NCI-H146 treated with DMSO at 0.1 percent for 48 hours (cell line): ENCODE data around the gene ACOX3.
"Not testable (repeated sequence)": the region's sequence is repeated elsewhere in the genome, so short reads cannot be mapped to it uniquely, and the experiment has no call there.

Source experiments
- DNase-seq: peaks from one replicate; lab custom pipeline; 2025; ENCODE audit not compliant: unreplicated experiment; lab: John Stamatoyannopoulos, UW

Gene ACOX3

DNA sequence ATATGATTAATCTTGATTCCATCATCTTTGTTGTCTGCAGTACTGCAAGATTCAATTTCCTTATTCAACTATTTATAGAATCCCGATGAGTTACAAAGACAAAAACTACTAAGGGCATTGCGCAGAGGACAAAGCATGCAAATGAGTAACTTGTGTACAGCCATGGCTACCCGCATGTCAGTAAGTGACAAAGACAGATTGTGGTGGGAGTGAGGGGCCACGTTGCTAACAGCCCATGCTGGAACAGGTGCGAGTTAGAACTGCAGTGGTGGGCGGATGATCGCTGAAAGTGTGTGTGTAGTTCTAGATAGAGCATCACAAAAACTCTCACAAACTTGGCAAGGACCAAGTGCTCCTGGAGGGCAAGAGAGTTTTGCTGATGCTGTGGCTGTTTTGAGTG lies 49.5 kb downstream of the ACOX3 start:
- DNase-seq = no peak

DNA sequence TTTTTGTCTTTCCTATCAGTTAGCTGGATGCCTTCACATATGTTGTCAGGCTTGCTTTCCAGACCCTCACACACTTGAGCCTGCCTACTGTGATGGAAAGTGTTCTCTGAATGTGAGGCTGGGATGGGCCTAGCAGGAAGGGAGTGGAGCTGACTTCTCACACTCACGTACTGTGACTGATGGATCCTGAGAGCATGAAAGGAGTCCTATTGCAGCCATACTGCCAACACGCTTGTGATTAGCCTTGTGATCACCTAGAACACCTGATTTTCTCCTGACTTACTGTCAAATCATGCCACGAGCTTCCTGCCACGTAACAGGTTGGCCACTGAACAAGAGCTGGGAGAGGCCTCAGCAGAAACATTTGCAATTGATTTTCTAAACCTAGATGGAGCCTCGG lies 49.9 kb downstream of the ACOX3 start:
- DNase-seq = no peak

GRCh38 chr4:8388528-8388870 lies 52.0 kb downstream of the ACOX3 start:
- no peak for DNase-seq

- no peak for DNase-seq
Measured at GRCh38 chr4:8387615-8388527, 52.7 kb downstream of the ACOX3 start.

DNA sequence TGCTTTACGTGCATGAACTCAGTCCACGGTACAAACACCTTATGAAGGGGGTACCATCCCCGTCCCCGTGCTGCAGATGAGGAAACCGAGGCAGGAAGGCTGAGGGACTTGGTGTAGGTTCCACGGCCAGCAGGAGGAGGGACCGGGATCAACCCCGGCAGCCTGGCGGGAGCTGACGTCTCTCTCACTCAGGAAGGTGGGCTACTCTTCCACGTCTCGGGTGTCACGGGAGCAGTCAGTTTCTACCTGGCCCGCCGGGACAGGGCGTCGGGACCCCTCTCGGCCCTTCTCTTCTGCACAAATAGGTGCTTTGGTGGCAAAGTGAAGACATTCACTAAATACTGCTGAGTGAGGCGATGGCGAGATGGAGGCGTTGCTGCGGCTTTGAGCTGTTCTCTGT lies 53.3 kb downstream of the ACOX3 start:
- no peak for DNase-seq

DNA sequence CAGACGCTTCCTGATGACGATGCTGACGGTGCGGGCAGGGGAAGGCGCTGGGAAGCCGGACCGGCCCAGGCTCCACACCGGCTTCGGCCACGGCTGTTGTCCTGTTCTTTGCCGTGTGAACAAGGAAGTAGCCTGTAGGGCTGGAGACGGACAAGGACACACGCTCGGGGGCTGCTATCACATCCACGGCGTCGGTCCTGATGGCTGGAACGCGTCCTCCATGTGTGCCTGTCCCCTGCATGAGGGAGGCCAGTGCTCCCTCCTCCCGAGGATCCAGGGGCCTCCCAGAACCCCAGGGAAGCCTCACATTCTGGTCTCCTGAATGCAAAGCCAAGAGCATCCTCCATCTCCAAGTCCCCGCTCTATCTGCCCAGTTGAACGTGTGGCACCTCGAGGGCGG lies 53.8 kb downstream of the ACOX3 start:
- no peak for DNase-seq

- not testable (repeated sequence) for DNase-seq
Measured at GRCh38 chr4:8386131-8386530, 54.4 kb downstream of the ACOX3 start.

- no peak for DNase-seq
Measured at GRCh38 chr4:8385611-8386010, 54.9 kb downstream of the ACOX3 start.

DNA sequence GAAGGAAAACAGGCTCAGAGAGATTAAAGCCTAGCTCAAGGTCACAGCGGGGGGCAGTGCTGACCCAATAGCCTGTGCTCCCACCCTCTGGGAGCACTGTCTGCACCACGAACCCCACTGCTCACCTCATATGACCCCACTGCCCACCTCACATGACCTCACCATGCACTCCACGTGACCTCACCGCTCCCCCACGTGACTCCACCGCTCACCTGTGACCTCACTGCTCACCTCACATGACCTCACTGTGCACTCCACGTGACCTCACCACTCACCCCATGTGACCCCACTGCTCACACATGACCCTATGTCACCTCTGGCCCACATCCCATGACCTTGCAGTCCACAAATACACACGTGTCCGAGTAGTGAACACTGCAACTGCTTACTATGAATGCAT lies 55.4 kb downstream of the ACOX3 start:
- DNase-seq = no peak

DNA sequence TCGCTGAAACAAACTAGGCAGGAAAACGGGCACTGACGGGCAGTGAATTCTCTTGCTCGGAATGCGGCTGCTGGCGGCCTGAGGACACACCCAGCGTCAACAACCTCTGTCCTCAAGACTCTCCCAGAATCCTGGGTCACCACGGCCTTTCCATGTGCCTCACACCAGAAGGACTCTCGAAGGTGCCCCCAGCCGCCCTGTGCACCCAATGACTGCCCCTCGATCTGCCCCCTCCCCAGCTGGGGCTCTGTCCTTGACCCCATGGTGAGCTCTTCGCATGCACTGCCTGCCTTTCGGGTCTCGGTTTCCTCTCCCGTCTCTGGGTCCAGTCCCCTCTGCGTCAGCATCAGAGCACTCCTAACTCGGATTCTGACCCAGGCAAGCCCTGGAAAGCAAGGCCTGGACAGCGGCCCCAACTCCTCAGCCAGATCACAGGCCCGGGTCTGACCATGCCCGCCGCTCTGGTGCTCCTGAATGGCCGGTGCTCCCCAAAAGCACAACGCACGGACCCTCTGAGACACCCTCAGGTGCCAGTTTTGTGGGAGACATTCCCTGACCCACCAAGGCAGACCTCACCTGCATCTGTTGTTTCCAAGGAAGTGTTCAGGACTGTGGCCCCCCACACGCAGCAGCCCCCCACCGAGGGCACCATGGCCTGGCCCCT lies 56.0 kb downstream of the ACOX3 start:
- no peak for DNase-seq

DNA sequence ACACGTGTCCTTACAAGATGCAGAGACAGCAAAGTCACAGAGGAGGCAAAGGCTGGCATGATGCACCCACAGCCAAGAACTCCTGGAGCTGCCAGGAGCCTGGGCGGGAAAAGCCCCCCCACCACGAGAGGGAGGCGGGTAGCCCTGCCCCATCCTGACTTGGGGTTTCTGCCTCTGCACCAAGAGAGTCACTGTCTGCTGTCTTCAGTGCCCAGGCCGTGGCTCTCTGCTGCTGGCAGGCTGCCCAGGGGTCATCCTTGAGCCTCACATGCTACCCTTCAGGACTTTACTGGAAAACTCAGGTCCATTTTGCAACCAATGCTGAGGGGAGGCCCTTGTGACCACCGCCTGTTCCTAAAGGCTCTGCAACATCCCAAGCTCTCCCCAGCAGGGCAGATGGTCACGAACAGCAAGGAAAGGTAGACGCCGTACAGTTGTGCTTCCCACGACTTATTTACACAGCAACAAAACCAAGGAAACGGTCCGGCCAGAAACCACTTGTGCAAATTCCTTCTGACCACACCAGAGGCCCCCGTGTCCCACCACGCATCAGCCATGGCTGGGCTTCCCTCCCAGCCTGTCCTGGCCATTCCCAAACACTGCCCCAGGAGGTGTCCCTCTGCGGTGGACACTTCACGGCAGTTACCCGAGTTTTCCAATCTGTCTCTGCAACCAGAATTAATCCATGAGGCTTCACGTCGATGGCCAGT lies 56.9 kb downstream of the ACOX3 start:
- DNase-seq = no peak

DNA sequence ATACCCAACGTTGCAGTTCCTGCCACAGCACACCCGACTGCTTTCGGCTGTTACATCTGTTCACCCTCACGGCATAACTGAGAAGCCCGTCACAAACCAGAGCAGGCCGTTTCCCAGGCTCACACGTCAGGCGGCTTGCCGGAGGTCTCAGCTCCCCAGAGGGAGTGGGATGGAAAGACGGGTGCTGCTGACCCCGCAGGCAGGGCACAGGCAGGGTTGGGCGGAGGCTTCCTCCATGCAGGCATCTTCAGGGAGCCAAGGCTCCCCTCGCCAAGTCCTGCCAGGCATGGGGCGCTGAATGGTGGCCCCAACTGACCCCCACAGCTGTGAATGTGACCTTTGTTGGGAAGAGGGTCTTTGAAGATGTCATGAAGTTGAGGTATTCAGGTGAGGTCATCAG lies 57.5 kb downstream of the ACOX3 start:
- DNase-seq = no peak

DNA sequence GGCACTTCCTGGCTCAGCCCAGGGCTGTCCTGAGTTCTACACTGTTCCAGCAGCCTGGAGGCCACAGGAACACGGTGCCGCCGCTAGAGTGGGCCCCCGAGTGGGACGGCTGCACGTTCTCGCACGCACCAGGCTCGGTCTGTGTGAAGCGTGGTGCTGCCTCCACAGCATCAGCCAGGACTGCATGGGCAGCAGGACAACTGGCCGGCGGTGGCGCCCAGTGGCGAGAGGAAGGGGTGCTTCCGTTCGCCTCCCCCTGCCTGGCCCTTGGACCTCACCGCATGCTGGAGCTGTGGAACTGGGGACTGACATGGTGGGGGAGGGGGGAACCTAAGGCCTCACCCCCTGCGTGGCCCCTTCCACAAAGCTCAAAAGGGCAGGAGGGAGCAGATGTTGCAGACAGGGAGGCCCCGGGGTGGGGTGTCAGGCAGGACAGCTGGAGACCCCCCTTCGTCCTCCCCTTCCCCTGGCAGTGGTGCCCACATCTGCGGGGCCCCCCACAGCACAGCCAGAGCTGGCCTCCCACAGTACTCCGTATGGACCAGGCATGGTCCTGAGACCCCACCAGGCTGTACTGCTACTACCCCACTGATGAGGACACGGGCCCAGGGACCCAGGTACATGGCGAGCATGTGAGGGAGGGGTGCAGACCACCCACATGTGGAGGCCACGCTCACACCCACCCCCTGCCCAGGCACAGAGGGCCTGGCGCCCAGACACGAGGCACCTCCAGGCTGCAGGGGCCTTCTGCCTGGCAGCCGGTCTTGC lies 58.5 kb downstream of the ACOX3 start:
- no peak for DNase-seq

GRCh38 chr4:8380511-8381415 lies 59.8 kb downstream of the ACOX3 start:
- DNase-seq = no peak

- no peak for DNase-seq
Measured at GRCh38 chr4:8379771-8380170, 60.8 kb downstream of the ACOX3 start.

GRCh38 chr4:8379281-8379680 lies 61.2 kb downstream of the ACOX3 start:
- DNase-seq = no peak

GRCh38 chr4:8378776-8379175 lies 61.7 kb downstream of the ACOX3 start:
- no peak for DNase-seq

DNA sequence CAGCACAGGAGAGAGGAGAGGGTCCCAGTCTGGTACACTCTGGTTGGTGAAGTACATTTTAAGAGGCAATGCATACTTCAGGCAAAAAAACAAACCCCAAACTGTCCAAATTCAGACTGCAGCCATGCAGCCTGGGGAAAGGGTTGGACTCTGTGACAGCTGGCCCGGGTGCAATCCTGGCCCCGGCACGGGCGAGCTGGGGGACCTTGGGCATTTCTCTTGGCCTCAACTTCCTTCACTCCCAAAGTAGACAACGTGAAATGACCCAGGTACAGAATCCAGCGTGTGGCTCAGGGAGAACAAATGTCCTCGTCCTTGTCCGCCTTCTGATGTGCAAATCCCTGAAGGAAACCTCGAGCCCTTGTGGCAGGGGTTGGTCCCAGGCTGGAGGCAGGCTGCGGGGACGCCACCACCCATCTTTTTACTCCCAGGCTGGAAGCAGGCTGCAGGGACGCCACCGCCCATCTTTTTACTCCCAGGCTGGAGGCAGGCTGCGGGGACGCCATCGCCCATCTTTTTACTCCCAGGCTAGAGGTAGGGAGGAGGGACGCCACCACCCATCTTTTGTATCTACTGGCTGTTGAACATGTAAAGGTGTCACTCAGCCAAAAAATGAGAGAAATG lies 62.3 kb downstream of the ACOX3 start:
- DNase-seq = no peak

- DNase-seq = no peak
Measured at GRCh38 chr4:8377103-8378075, 63.1 kb downstream of the ACOX3 start.
